H1 (cell line): ENCODE measurements around the gene ZBED4. TPM values are rescaled to one million over a fixed set of nuclear protein-coding genes. Genes with fewer than 3 reads are reported as not detected.

ENCODE experiments used
- JUN ChIP-seq: IDR thresholded peaks from 2 replicates; pipeline ENCODE4 v1.6.1; 2011; ENCODE audit warnings: low read depth, mild to moderate bottlenecking, improper control_type of control experiment, low read length
- polyA plus RNA-seq, 7 experiments: library from polyadenylated mRNA; depleted of rRNA in 3 of 7; stranded (reverse) in 5 of 7; unstranded in 2 of 7; fragments of >200 nt in 5 of 7; fragments of 200-250 nt in 2 of 7; gene quantifications; 1 replicate in 5 of 7; 2 replicates in 1 of 7; 4 replicates in 1 of 7; pipeline versions ENCODE4 v1.2.1 to v1.2.3, GENCODE V29; 2011 to 2013; ENCODE audit warnings: missing spikeins in 2 of 7, mixed read lengths in 2 of 7
- total RNA-seq: library from RNA; stranded (reverse); fragmentation: NEBNext Ultra II Directional; extraction: Animal tissue kit (Norgen Biotek cat#: 25700); gene quantifications from 2 replicates; pipeline ENCODE4 v1.2.1, GENCODE V29; 2021
- TF ChIP-seq, protein P1 (sequence below): IDR thresholded peaks from 2 replicates; pipeline ENCODE4 v1.6.1; 2012; ENCODE audit warnings: low read length, inconsistent platforms

The ZBED4 gene
- total and polyA plus RNA-seq, 2 of the 8 experiments (the other 6 are each of a cell fraction or from before 2014, with no cell fraction given) = 11.0 to 28.3 TPM

DNA sequence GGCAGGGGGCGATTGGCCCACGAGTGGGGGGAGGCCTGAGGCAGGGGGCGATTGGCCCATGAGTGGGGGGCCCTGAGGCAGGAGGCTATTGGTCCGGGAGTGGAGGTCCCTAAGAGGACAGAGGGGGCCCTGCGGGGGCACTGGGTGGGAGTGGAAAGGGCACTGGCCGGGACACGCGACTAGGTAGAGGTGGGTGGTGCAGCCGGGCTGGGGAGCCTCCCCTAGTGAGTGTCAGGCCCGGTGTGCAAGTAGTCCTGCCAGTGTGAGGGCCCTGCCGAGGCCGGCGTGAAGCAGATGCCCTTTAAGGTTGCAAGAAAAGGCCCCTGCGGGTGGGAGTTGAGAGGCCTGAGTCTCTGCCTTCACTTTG is 25.1 kb upstream of the ZBED4 start (continued):
- TF ChIP-seq, protein P1, sequence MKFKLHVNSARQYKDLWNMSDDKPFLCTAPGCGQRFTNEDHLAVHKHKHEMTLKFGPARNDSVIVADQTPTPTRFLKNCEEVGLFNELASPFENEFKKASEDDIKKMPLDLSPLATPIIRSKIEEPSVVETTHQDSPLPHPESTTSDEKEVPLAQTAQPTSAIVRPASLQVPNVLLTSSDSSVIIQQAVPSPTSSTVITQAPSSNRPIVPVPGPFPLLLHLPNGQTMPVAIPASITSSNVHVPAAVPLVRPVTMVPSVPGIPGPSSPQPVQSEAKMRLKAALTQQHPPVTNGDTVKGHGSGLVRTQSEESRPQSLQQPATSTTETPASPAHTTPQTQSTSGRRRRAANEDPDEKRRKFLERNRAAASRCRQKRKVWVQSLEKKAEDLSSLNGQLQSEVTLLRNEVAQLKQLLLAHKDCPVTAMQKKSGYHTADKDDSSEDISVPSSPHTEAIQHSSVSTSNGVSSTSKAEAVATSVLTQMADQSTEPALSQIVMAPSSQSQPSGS = no peak
- no peak for TF ChIP-seq JUN
